GM19397 (cell line): ENCODE results near the gene CASP10.

Experiments used
- ATAC-seq: cut with Tn5 transposase; IDR thresholded peaks from one replicate; pipeline ENCODE4 v1.9.1; 2021; ENCODE audit warnings: mild to moderate bottlenecking, moderate library complexity; ENCODE audit not compliant: unreplicated experiment

CASP10 gene

GRCh38 chr2:201257381-201257955 is 74.5 kb downstream of the CASP10 start:
- ATAC-seq, result peak; percentile 50

GRCh38 chr2:201257956-201258665 is 75.2 kb downstream of the CASP10 start:
- ATAC-seq, result peak; percentile 58

GRCh38 chr2:201258666-201259615 is 76.0 kb downstream of the CASP10 start:
- ATAC-seq, result peak; percentile 1

- ATAC-seq, result peak; percentile 38
Measured at GRCh38 chr2:201260302-201260800, 77.4 kb downstream of the CASP10 start, which contains the start of gene CASP8. Gene CASP8 (plus strand): TSS chr2:201260536. CDS start chr2:201266487, 5,951 bp downstream.

- ATAC-seq, result no peak
Measured at GRCh38 chr2:201261471-201261870, 78.5 kb downstream of the CASP10 start.

- ATAC-seq, result no peak
Measured at GRCh38 chr2:201261906-201262305, 79.0 kb downstream of the CASP10 start.

- ATAC-seq, result no peak
Measured at GRCh38 chr2:201262718-201263117, 79.8 kb downstream of the CASP10 start.

- no peak for ATAC-seq
Measured at GRCh38 chr2:201263779-201264178, 80.8 kb downstream of the CASP10 start.

GRCh38 chr2:201264472-201265173 is 81.7 kb downstream of the CASP10 start:
- ATAC-seq, result no peak

- no peak for ATAC-seq
Measured at GRCh38 chr2:201266629-201267028, 83.7 kb downstream of the CASP10 start.

GRCh38 chr2:201267278-201268030 is 84.5 kb downstream of the CASP10 start:
- ATAC-seq, result no peak

- no peak for ATAC-seq
Measured at GRCh38 chr2:201269764-201270163, 86.8 kb downstream of the CASP10 start.

- no peak for ATAC-seq
Measured at GRCh38 chr2:201270293-201271001, 87.5 kb downstream of the CASP10 start.

GRCh38 chr2:201271917-201272316 is 89.0 kb downstream of the CASP10 start:
- no peak for ATAC-seq

GRCh38 chr2:201273330-201273983 is 90.5 kb downstream of the CASP10 start:
- ATAC-seq, result no peak

- no peak for ATAC-seq
Measured at GRCh38 chr2:201275069-201275468, 92.1 kb downstream of the CASP10 start.

- no peak for ATAC-seq
Measured at GRCh38 chr2:201275990-201276389, 93.0 kb downstream of the CASP10 start.

GRCh38 chr2:201276511-201276910 is 93.6 kb downstream of the CASP10 start:
- no peak for ATAC-seq
